GM23338 (cell line): ENCODE results near the gene WRNIP1. TPM values are rescaled to one million over a fixed set of nuclear protein-coding genes. Genes with fewer than 3 reads are reported as not detected.

Experiments
- ATAC-seq: fragments of 200-7000 bp; cut with Tn5 transposase; 3 replicates; pipeline ENCODE4 v1.9.1; 2020
- DNase-seq: peaks from one replicate; pipeline ENCODE4 v3.0.0-alpha.2; 2015; ENCODE audit warnings: low spot score
- H2AFZ ChIP-seq: fragments of 200-600 bp; sonication (generic); 2 replicates; pipeline ENCODE4 v1.8.0; 2016; ENCODE audit warnings: antibody characterized with exemption, mild to moderate bottlenecking, moderate library complexity
- H3F3A ChIP-seq: fragments of 200-600 bp; sonication (generic); replicated peaks from 2 replicates; pipeline ENCODE4 v1.8.0; 2017; ENCODE audit warnings: antibody characterized with exemption, mixed run types, low read depth
- H3K27ac ChIP-seq: fragments of 200-600 bp; sonication (generic); 2 replicates; pipeline ENCODE4 v1.6.1; 2016; ENCODE audit warnings: low read depth
- H3K27me3 ChIP-seq: fragments of 200-600 bp; sonication (generic); 2 replicates; pipeline ENCODE4 v1.8.0; 2016; ENCODE audit warnings: mild to moderate bottlenecking, mixed run types, moderate library complexity; ENCODE audit not compliant: insufficient read depth
- H3K36me3 ChIP-seq: fragments of 200-600 bp; sonication (generic); 2 replicates; pipeline ENCODE4 v1.8.0; 2016; ENCODE audit warnings: mild to moderate bottlenecking; ENCODE audit not compliant: insufficient read depth
- H3K4me1 ChIP-seq: fragments of 200-600 bp; sonication (generic); 2 replicates; pipeline ENCODE4 v1.8.0; 2016; ENCODE audit warnings: mild to moderate bottlenecking, moderate library complexity; ENCODE audit not compliant: insufficient read depth
- H3K4me2 ChIP-seq: fragments of 200-600 bp; sonication (generic); 2 replicates; pipeline ENCODE4 v1.7.1; 2017; ENCODE audit warnings: mixed run types
- H3K4me3 ChIP-seq: fragments of 200-600 bp; sonication (generic); 2 replicates; pipeline ENCODE4 v1.6.1; 2016; ENCODE audit warnings: mixed run types
- H3K79me2 ChIP-seq: fragments of 200-600 bp; sonication (generic); replicated peaks from 2 replicates; pipeline ENCODE4 v1.8.0; 2017; ENCODE audit warnings: mild to moderate bottlenecking; ENCODE audit not compliant: insufficient read depth
- H3K9me2 ChIP-seq: fragments of 200-600 bp; sonication (generic); 2 replicates; pipeline ENCODE4 v1.8.0; 2017; ENCODE audit not compliant: insufficient read depth
- H4K20me1 ChIP-seq: fragments of 200-600 bp; sonication (generic); replicated peaks from 2 replicates; pipeline ENCODE4 v1.8.0; 2017; ENCODE audit warnings: mild to moderate bottlenecking; ENCODE audit not compliant: insufficient read depth
- H3K27ac Mint-ChIP-seq: 2 replicates; pipeline ENCODE4 v1.8.0; 2020; ENCODE audit warnings: inconsistent platforms, mild to moderate bottlenecking, moderate library complexity, mixed read lengths
- H3K27me3 Mint-ChIP-seq: 3 replicates; pipeline ENCODE4 v1.8.0; 2022; ENCODE audit warnings: low read depth, mild to moderate bottlenecking, moderate library complexity, mixed read lengths, inconsistent platforms; ENCODE audit not compliant: insufficient read depth, poor library complexity
- H3K36me3 Mint-ChIP-seq: 3 replicates; pipeline ENCODE4 v1.8.0; 2021; ENCODE audit warnings: low read depth, mild to moderate bottlenecking, inconsistent platforms, moderate library complexity, mixed read lengths
- H3K4me1 Mint-ChIP-seq: 3 replicates; pipeline ENCODE4 v1.8.0; 2020; ENCODE audit warnings: mild to moderate bottlenecking, inconsistent platforms, mixed read lengths
- H3K4me3 Mint-ChIP-seq: 3 replicates; pipeline ENCODE4 v1.8.0; 2021; ENCODE audit warnings: moderate library complexity, mild to moderate bottlenecking, inconsistent platforms, mixed read lengths
- H3K9me3 Mint-ChIP-seq: 3 replicates; pipeline ENCODE4 v1.8.0; 2020; ENCODE audit warnings: moderate library complexity, mild to moderate bottlenecking, inconsistent platforms, mixed read lengths
- CREB1 ChIP-seq: fragments of 250-450 bp; sonication (Bioruptor Pico); IDR thresholded peaks from 2 replicates; pipeline ENCODE4 v1.5.0; 2020; ENCODE audit warnings: low read depth, mild to moderate bottlenecking, moderate library complexity
- CTCF ChIP-seq, 2 experiments: fragments of 200-600 bp in 1 of 2; sonication (generic) in 1 of 2; conservative IDR thresholded peaks; 2 replicates each; pipeline versions ENCODE4 v1.5.1 to v1.6.1; 2016 to 2017; ENCODE audit warnings: antibody characterized with exemption in 2 of 2, low read depth in 2 of 2, mild to moderate bottlenecking in 2 of 2, moderate library complexity in 1 of 2
- ETS1 ChIP-seq: IDR thresholded peaks from 2 replicates; pipeline ENCODE4 v1.6.1; 2016; ENCODE audit warnings: antibody characterized with exemption
- EZH2 ChIP-seq: fragments of 200-600 bp; sonication (generic); IDR thresholded peaks from one replicate; pipeline ENCODE4 v1.8.0; 2017; ENCODE audit warnings: antibody characterized with exemption, mild to moderate bottlenecking, low read depth; ENCODE audit not compliant: unreplicated experiment
- EZH2phosphoT487 ChIP-seq: fragments of 200-600 bp; sonication (generic); IDR thresholded peaks from one replicate; pipeline ENCODE4 v1.8.1; 2018; ENCODE audit warnings: antibody characterized with exemption; ENCODE audit not compliant: unreplicated experiment
- JUNB ChIP-seq: IDR thresholded peaks from one replicate; pipeline ENCODE4 v1.6.1; 2016; ENCODE audit warnings: antibody characterized with exemption; ENCODE audit not compliant: unreplicated experiment
- NANOG ChIP-seq: IDR thresholded peaks from 2 replicates; pipeline ENCODE4 v1.6.1; 2016; ENCODE audit warnings: antibody characterized with exemption, borderline replicate concordance
- POLR2AphosphoS5 ChIP-seq: IDR thresholded peaks from 2 replicates; pipeline ENCODE4 v1.6.1; 2016; ENCODE audit warnings: antibody characterized with exemption, low read depth
- REST ChIP-seq: IDR thresholded peaks from one replicate; pipeline ENCODE4 v1.6.1; 2018; ENCODE audit warnings: antibody characterized with exemption; ENCODE audit not compliant: unreplicated experiment
- STAT1 ChIP-seq: IDR thresholded peaks from one replicate; pipeline ENCODE4 v1.6.1; 2016; ENCODE audit warnings: antibody characterized with exemption; ENCODE audit not compliant: unreplicated experiment
- ZNF114 ChIP-seq: fragments of 250-450 bp; sonication (Bioruptor Pico); IDR thresholded peaks from 2 replicates; pipeline ENCODE4 v1.5.0; 2020; ENCODE audit warnings: mild to moderate bottlenecking, moderate library complexity
- ZNF331 ChIP-seq: fragments of 250-450 bp; sonication (Bioruptor Pico); IDR thresholded peaks from 2 replicates; pipeline ENCODE4 v1.5.0; 2020; ENCODE audit warnings: low read depth, mild to moderate bottlenecking, moderate library complexity
- ZNF462 ChIP-seq: fragments of 250-450 bp; sonication (Bioruptor Pico); IDR thresholded peaks from 2 replicates; pipeline ENCODE4 v1.5.0; 2020; ENCODE audit warnings: mild to moderate bottlenecking, moderate library complexity
- polyA plus RNA-seq: library from polyadenylated mRNA; unstranded; fragments of >200 nt; fragmentation: Nextera tagmentation; extraction: Ambion mirVana; gene quantifications from 2 replicates; pipeline ENCODE4 v1.2.1, GENCODE V29; 2016
- total RNA-seq: library from RNA; depleted of rRNA; stranded (reverse); fragments of >200 nt; shearing (Covaris generic); gene quantifications from 2 replicates; pipeline ENCODE4 v1.2.3, GENCODE V29; 2014

The WRNIP1 gene
- total and polyA plus RNA-seq, 2 experiments from 2014 or later = 27.6 to 66.0 TPM

- no peak overlapping the region for H2AFZ ChIP-seq
- H3K27me3 Mint-ChIP-seq = no peaks in the 10 kb centered on the region
- H3K27me3 ChIP-seq = no peaks in the 10 kb centered on the region
- no peaks in the 10 kb centered on the region for H3F3A ChIP-seq
- TF ChIP-seq EZH2 (no peak), ETS1 (no peak), STAT1 (no peak), POLR2AphosphoS5 (no peak), CTCF (conservative IDR thresholded peaks at IDR 0.05; ENCODE audit: low read depth in 2 of 2) (no peak), REST (no peak), CREB1 (CRISPR knock-in tag) (no peak), ZNF114 (CRISPR knock-in tag) (no peak), NANOG (no peak), ZNF331 (CRISPR knock-in tag) (no peak), EZH2phosphoT487 (no peak), ZNF462 (CRISPR knock-in tag) (no peak), JUNB (no peak)
- H3K9me2 ChIP-seq = no peaks in the 10 kb centered on the region
- no peaks in the 10 kb centered on the region; the same call in 2 of the 3 replicates for H3K9me3 Mint-ChIP-seq
- DNase-seq (no peak), ATAC-seq (no peak)
- peaks cover 22% of the 10 kb centered on the region for H3K79me2 ChIP-seq
- H3K27ac Mint-ChIP-seq = no peak overlapping the region
- no peak overlapping the region for H3K4me3 Mint-ChIP-seq
- H3K4me1 ChIP-seq = peaks cover 7% of the 10 kb centered on the region
- H3K4me2 ChIP-seq = no peak overlapping the region
- no peak overlapping the region for H3K4me3 ChIP-seq
- 0 out of 2 replicates have a peak, but pooled peaks cover 6% of the 10 kb centered on the region for H3K36me3 ChIP-seq
- peaks cover 24% of the 10 kb centered on the region for H3K36me3 Mint-ChIP-seq
- no peak overlapping the region for H3K27ac ChIP-seq
- peaks cover 11% of the 10 kb centered on the region for H4K20me1 ChIP-seq
- H3K4me1 Mint-ChIP-seq = peaks cover 19% of the 10 kb centered on the region
These were observed 21.1 kb downstream of the WRNIP1 start for GRCh38 chr6:2786269-2786668.
